PC-9 (cell line): ENCODE data around the gene ALAD.

Experiments used
- CTCF ChIP-seq: fragments of 200-600 bp; sonication (generic); conservative IDR thresholded peaks from 2 replicates; pipeline ENCODE4 v1.6.1; 2017; ENCODE audit warnings: mixed run types, antibody characterized with exemption, mild to moderate bottlenecking, moderate library complexity
- EZH2 ChIP-seq: fragments of 200-600 bp; sonication (generic); IDR thresholded peaks from 2 replicates; pipeline ENCODE4 v1.8.0; 2017; ENCODE audit warnings: antibody characterized with exemption, low read depth

GRCh38 chr9:113345671-113346070 is 55.4 kb downstream of the ALAD start:
- TF ChIP-seq CTCF (no peak), EZH2 (no peak)
